Measurements from ENCODE around the gene PLK2. TPM values are rescaled to one million over a fixed set of nuclear protein-coding genes. Genes with fewer than 3 reads are reported as not detected.

The PLK2 gene
- total and polyA plus RNA-seq, 4 donors: 20.1 to 363 (median 40.9) TPM

GRCh38 chr5:58452566-58453258 is 7.2 kb downstream of the PLK2 start:
- DNase-seq (peak in 1 of 3 donors; percentile 43), ATAC-seq (ENCODE audit: insufficient read depth, low FRiP score) (no peak)
- H3K27me3 ChIP-seq (ENCODE audit: control insufficient read depth in 3 of 3, insufficient read depth in 3 of 3, low read length in 2 of 3): no peaks in the 10 kb centered on the region
- H3K4me3 ChIP-seq: no peak overlapping the region
- no peak overlapping the region for H3K27ac ChIP-seq (ENCODE audit: low read depth in 1 of 2, low read length in 1 of 2)
- no peaks in the 10 kb centered on the region for H3K9me3 ChIP-seq (ENCODE audit: control insufficient read depth in 4 of 4, insufficient read depth in 3 of 4, low read length in 3 of 4)
- no peak overlapping the region for H3K9ac ChIP-seq (ENCODE audit: insufficient read depth in 1 of 2, low read length in 2 of 2)
- no peak for TF ChIP-seq CTCF (IDR thresholded peaks at IDR 0.05; ENCODE audit: control extremely low read depth, extremely low read depth)
- peaks cover 0 to 36% (median 16%) of the 10 kb centered on the region in 5 donors for H3K4me1 ChIP-seq (ENCODE audit: control insufficient read depth in 5 of 5, insufficient read depth in 5 of 5, low read length in 5 of 5)
- H3K36me3 ChIP-seq (ENCODE audit: control insufficient read depth in 4 of 4, insufficient read depth in 4 of 4, low read length in 4 of 4): peaks cover 9 to 40% (median 20%) of the 10 kb centered on the region in 4 donors
- 62 to 76% methylated on average over 3 of the region's 3 CpGs for WGBS, 2 donors

GRCh38 chr5:58451732-58452565 is 7.9 kb downstream of the PLK2 start:
- no peak for TF ChIP-seq CTCF (IDR thresholded peaks at IDR 0.05; ENCODE audit: control extremely low read depth, extremely low read depth)
- Histone ChIP-seq H3K4me1 (ENCODE audit: control insufficient read depth in 5 of 5, insufficient read depth in 5 of 5, low read length in 5 of 5) (peaks cover 0 to 29% (median 12%) of the 10 kb centered on the region in 5 donors), H3K4me3 (no peak overlapping the region), H3K9ac (ENCODE audit: insufficient read depth in 1 of 2, low read length in 2 of 2) (no peak overlapping the region), H3K9me3 (ENCODE audit: control insufficient read depth in 4 of 4, insufficient read depth in 3 of 4, low read length in 3 of 4) (no peaks in the 10 kb centered on the region), H3K27ac (ENCODE audit: low read depth in 1 of 2, low read length in 1 of 2) (no peak overlapping the region), H3K27me3 (ENCODE audit: control insufficient read depth in 3 of 3, insufficient read depth in 3 of 3, low read length in 2 of 3) (no peaks in the 10 kb centered on the region), H3K36me3 (ENCODE audit: control insufficient read depth in 4 of 4, insufficient read depth in 4 of 4, low read length in 4 of 4) (peaks cover 9 to 33% (median 18%) of the 10 kb centered on the region in 4 donors)
- DNase-seq: no peak
- WGBS, 2 donors: 77 to 86% methylated on average over 8 of the region's 8 CpGs
- no peak for ATAC-seq (ENCODE audit: insufficient read depth, low FRiP score)

GRCh38 chr5:58450811-58451629 is 8.9 kb downstream of the PLK2 start:
- DNase-seq (no peak), ATAC-seq (ENCODE audit: insufficient read depth, low FRiP score) (no peak)
- H3K4me1 ChIP-seq (ENCODE audit: control insufficient read depth in 5 of 5, insufficient read depth in 5 of 5, low read length in 5 of 5): peaks cover 0 to 21% (median 10%) of the 10 kb centered on the region in 5 donors
- no peaks in the 10 kb centered on the region for H3K27me3 ChIP-seq (ENCODE audit: control insufficient read depth in 3 of 3, insufficient read depth in 3 of 3, low read length in 2 of 3)
- H3K9me3 ChIP-seq (ENCODE audit: control insufficient read depth in 4 of 4, insufficient read depth in 3 of 4, low read length in 3 of 4): peaks cover 0 to under 1% (median 0%) of the 10 kb centered on the region in 4 donors
- H3K4me3 ChIP-seq: no peak overlapping the region
- no peak for TF ChIP-seq CTCF (IDR thresholded peaks at IDR 0.05; ENCODE audit: control extremely low read depth, extremely low read depth)
- H3K36me3 ChIP-seq (ENCODE audit: control insufficient read depth in 4 of 4, insufficient read depth in 4 of 4, low read length in 4 of 4): peaks cover 9 to 25% (median 18%) of the 10 kb centered on the region in 4 donors
- H3K27ac ChIP-seq (ENCODE audit: low read depth in 1 of 2, low read length in 1 of 2): no peak overlapping the region
- H3K9ac ChIP-seq (ENCODE audit: insufficient read depth in 1 of 2, low read length in 2 of 2): no peak overlapping the region
- WGBS, 2 donors: 64 to 68% methylated on average over 10 of the region's 10 CpGs
